Effector memory CD4-positive, alpha-beta T cell (primary cell): Measurements from ENCODE around the gene PIK3C3.

Source experiments
- DNase-seq, 3 donors: peaks; one replicate each; pipeline ENCODE4 v3.0.0-alpha.2; 2020
- H3K27ac ChIP-seq: 2 replicates; pipeline ENCODE4 v1.7.0; 2013; ENCODE audit warnings: mild to moderate bottlenecking, low read length, moderate library complexity; ENCODE audit not compliant: insufficient read depth, poor library complexity, severe bottlenecking
- H3K27me3 ChIP-seq: replicated peaks from 2 replicates; pipeline ENCODE4 v1.7.0; 2013; ENCODE audit warnings: mild to moderate bottlenecking, low read length; ENCODE audit not compliant: insufficient read depth, control insufficient read depth, poor library complexity, severe bottlenecking
- H3K36me3 ChIP-seq: 2 replicates; pipeline ENCODE4 v1.7.0; 2013; ENCODE audit warnings: mild to moderate bottlenecking, low read length, moderate library complexity; ENCODE audit not compliant: control insufficient read depth, insufficient read depth
- H3K4me1 ChIP-seq: 2 replicates; pipeline ENCODE4 v1.7.0; 2013; ENCODE audit warnings: low read length, mild to moderate bottlenecking; ENCODE audit not compliant: control insufficient read depth, insufficient read depth, poor library complexity, severe bottlenecking
- H3K4me3 ChIP-seq: 2 replicates; pipeline ENCODE4 v1.7.0; 2013; ENCODE audit warnings: low read length, low read depth, mild to moderate bottlenecking; ENCODE audit not compliant: insufficient read depth, poor library complexity, severe bottlenecking
- H3K9me3 ChIP-seq: 2 replicates; pipeline ENCODE4 v1.7.0; 2013; ENCODE audit warnings: mild to moderate bottlenecking, low read length, moderate library complexity; ENCODE audit not compliant: control insufficient read depth

PIK3C3 gene

DNA sequence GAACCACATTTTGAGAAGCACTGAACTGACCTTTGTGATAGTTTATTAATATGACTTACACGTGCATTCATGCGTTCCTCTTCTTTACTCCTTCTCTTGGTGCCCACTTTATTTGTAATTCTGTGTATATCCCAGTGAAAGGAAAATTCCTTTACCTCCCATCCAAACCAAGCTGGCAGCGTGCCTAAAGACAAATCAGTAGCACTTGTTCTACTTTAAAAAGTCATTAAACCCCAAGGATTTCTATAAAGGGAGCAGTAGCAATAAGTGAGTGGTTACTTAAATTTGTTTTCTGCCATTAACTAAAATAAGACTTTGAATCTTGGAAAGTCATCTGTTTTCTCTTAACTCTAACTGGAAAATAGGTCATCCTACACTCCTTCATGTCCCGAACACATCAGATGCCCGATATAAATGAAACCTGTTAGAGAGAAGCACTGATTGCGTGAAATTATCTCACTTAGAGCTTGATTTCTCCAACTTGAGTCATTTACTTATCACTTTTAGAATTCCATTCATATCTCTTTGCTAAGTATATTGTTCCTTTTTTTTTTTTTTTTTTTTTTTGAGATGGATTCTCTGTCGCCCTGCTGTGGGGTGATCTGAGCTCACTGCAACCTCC is 10.7 kb downstream of the PIK3C3 start:
- no peak for DNase-seq
- H3K27me3 ChIP-seq = no peaks in the 10 kb centered on the region
- H3K4me1 ChIP-seq = peaks cover 2% of the 10 kb centered on the region
- no peaks in the 10 kb centered on the region for H3K9me3 ChIP-seq
- peaks cover 36% of the 10 kb centered on the region for H3K36me3 ChIP-seq
- no peak overlapping the region for H3K27ac ChIP-seq
- H3K4me3 ChIP-seq = no peak overlapping the region

DNA sequence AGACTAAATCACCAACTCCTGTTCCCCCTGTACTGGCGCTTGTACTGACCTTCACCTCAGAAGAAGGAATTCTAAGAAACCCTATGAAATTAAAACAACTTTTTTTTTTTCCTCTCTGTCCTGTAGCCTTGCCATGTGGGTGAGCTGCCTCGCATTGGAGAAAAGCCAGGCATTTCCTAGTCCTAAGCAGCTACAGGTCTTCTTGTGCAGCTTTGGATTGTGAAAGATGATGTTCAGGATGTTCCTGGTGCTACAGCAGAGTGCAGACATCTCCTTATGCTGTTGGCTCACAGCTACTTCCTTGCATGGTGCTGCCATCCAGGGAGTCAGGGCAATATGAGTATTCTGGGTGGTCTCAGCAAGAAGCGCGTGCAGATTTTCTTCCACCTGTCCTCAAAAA is 11.9 kb downstream of the PIK3C3 start:
- Histone ChIP-seq H3K4me1 (peaks cover 2% of the 10 kb centered on the region), H3K27ac (no peak overlapping the region), H3K4me3 (no peak overlapping the region), H3K27me3 (no peaks in the 10 kb centered on the region), H3K36me3 (peaks cover 36% of the 10 kb centered on the region), H3K9me3 (no peaks in the 10 kb centered on the region)
- DNase-seq = no peak

DNA sequence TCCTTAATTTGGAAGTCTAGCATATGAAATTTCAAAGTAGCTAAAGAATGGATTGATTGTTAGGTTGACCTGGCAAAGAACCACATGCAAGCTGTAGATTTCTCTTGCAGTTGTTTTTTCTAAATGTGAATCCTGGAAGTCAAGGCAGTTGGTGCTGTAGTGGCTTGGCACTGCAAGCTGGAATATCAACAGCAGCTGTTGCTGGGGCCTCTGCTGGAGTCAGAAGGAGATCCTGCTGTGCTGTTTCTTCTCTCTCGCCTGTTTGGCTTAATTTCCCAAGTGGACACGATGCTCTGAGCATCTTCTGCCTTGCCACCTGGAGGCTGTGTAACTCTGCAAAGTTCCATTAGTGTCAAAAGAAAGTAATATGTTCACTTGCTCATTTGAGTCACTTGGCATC is 12.6 kb downstream of the PIK3C3 start:
- Histone ChIP-seq H3K27me3 (no peaks in the 10 kb centered on the region), H3K36me3 (peaks cover 34% of the 10 kb centered on the region), H3K9me3 (no peaks in the 10 kb centered on the region), H3K4me3 (no peak overlapping the region), H3K4me1 (peaks cover under 1% of the 10 kb centered on the region), H3K27ac (no peak overlapping the region)
- no peak for DNase-seq

DNA sequence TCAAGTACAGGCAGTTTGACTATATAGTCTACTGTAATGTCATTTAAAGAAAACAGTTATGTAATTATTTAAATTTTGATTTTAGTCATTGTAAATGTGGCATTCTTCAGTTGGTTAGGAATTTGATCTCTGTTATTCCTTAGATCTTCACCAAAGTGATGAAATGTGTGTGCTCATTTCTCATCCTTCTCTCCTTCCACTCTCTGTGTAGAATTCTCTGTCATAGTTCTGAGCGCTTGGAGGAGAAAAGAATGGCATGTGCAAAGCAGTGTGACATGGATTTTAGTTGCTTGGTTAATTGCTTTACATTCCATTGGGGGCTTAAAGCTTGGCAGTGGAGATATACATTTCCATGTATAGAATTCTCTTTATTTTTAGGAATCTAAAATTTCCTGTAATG is 14.8 kb downstream of the PIK3C3 start:
- H3K4me1 ChIP-seq = no peaks in the 10 kb centered on the region
- no peak overlapping the region for H3K4me3 ChIP-seq
- DNase-seq = no peak
- no peaks in the 10 kb centered on the region for H3K27me3 ChIP-seq
- peaks cover 18% of the 10 kb centered on the region for H3K36me3 ChIP-seq
- no peaks in the 10 kb centered on the region for H3K9me3 ChIP-seq
- no peak overlapping the region for H3K27ac ChIP-seq

GRCh38 chr18:41972067-41972925 is 17.3 kb downstream of the PIK3C3 start:
- H3K4me1 ChIP-seq = no peaks in the 10 kb centered on the region
- H3K9me3 ChIP-seq = no peaks in the 10 kb centered on the region
- H3K27ac ChIP-seq = no peak overlapping the region
- DNase-seq = no peak
- no peak overlapping the region for H3K4me3 ChIP-seq
- H3K36me3 ChIP-seq = peaks cover 6% of the 10 kb centered on the region
- H3K27me3 ChIP-seq = no peaks in the 10 kb centered on the region

- H3K27ac ChIP-seq = no peak overlapping the region
- DNase-seq = no peak
Measured at GRCh38 chr18:41973983-41974382, 18.9 kb downstream of the PIK3C3 start.

GRCh38 chr18:41974796-41975201 is 19.8 kb downstream of the PIK3C3 start:
- Histone ChIP-seq H3K9me3 (no peaks in the 10 kb centered on the region), H3K4me3 (no peak overlapping the region), H3K27me3 (no peaks in the 10 kb centered on the region), H3K27ac (no peak overlapping the region), H3K4me1 (no peaks in the 10 kb centered on the region), H3K36me3 (peaks cover 5% of the 10 kb centered on the region)
- DNase-seq = no peak

More at GRCh38 chr18:41973983-41974382, 18.9 kb downstream of the PIK3C3 start:
- Histone ChIP-seq H3K9me3 (no peaks in the 10 kb centered on the region), H3K27me3 (no peaks in the 10 kb centered on the region), H3K36me3 (peaks cover 4% of the 10 kb centered on the region), H3K4me3 (no peak overlapping the region), H3K4me1 (no peaks in the 10 kb centered on the region)

- no peak for DNase-seq
- Histone ChIP-seq H3K4me1 (no peaks in the 10 kb centered on the region), H3K36me3 (peaks cover 5% of the 10 kb centered on the region)
Measured at GRCh38 chr18:41975284-41975683, 20.2 kb downstream of the PIK3C3 start.

GRCh38 chr18:41977233-41977632 is 22.2 kb downstream of the PIK3C3 start:
- Histone ChIP-seq H3K36me3 (peaks cover 5% of the 10 kb centered on the region), H3K4me3 (no peak overlapping the region), H3K27me3 (no peaks in the 10 kb centered on the region), H3K9me3 (no peaks in the 10 kb centered on the region), H3K4me1 (no peaks in the 10 kb centered on the region), H3K27ac (no peak overlapping the region)
- DNase-seq = no peak

More at GRCh38 chr18:41975284-41975683, 20.2 kb downstream of the PIK3C3 start:
- H3K4me3 ChIP-seq = no peak overlapping the region
- H3K27me3 ChIP-seq = no peaks in the 10 kb centered on the region
- H3K27ac ChIP-seq = no peak overlapping the region
- no peaks in the 10 kb centered on the region for H3K9me3 ChIP-seq

GRCh38 chr18:41982942-41983660 is 28.1 kb downstream of the PIK3C3 start:
- Histone ChIP-seq H3K4me3 (no peak overlapping the region), H3K36me3 (peaks cover 5% of the 10 kb centered on the region), H3K27ac (no peak overlapping the region), H3K9me3 (no peaks in the 10 kb centered on the region), H3K4me1 (no peaks in the 10 kb centered on the region), H3K27me3 (no peaks in the 10 kb centered on the region)
- DNase-seq = no peak
